ENCODE measurements around the gene GSTA4.

The GSTA4 gene

GRCh38 chr6:52937908-52938307 is 57.2 kb downstream of the GSTA4 start:
- no peak for TF ChIP-seq ZNF274 (IDR thresholded peaks at IDR 0.05; ENCODE audit: low read depth, low read length)
- no peak overlapping the region for H3K4me3 ChIP-seq (ENCODE audit: low read length)

GRCh38 chr6:52933778-52934177 is 61.3 kb downstream of the GSTA4 start:
- H3K4me3 ChIP-seq (ENCODE audit: low read length) = no peak overlapping the region
- TF ChIP-seq ZNF274 (IDR thresholded peaks at IDR 0.05; ENCODE audit: low read depth, low read length) = no peak

- H3K4me3 ChIP-seq (ENCODE audit: low read length) = no peak overlapping the region
- no peak for TF ChIP-seq ZNF274 (IDR thresholded peaks at IDR 0.05; ENCODE audit: low read depth, low read length)
These were observed 63.7 kb downstream of the GSTA4 start for GRCh38 chr6:52931351-52931750.

GRCh38 chr6:52929321-52930164 is 65.5 kb downstream of the GSTA4 start:
- TF ChIP-seq ZNF274 (IDR thresholded peaks at IDR 0.05; ENCODE audit: low read depth, low read length) = no peak
- no peak overlapping the region for H3K4me3 ChIP-seq (ENCODE audit: low read length)

All from GM08714 (cell line).